Muscle layer of colon (tissue), 2 donors: ENCODE results near the gene CENPX.
A peak's percentile ranks its signal among the peaks of the same experiment; 100 is the strongest.

Source experiments
- H3K27ac ChIP-seq: one replicate; pipeline ENCODE4 v1.7.0; 2013; ENCODE audit warnings: low read depth, mild to moderate bottlenecking, low read length, moderate library complexity
- H3K27me3 ChIP-seq, 2 donors: one replicate each; pipeline ENCODE4 v1.7.0; 2013; ENCODE audit warnings: low read length in 2 of 2, mild to moderate bottlenecking in 2 of 2; ENCODE audit not compliant: insufficient read depth in 2 of 2, control insufficient read depth in 1 of 2
- H3K36me3 ChIP-seq: one replicate; pipeline ENCODE4 v1.7.0; 2013; ENCODE audit warnings: mild to moderate bottlenecking, low read length; ENCODE audit not compliant: insufficient read depth
- H3K4me1 ChIP-seq: one replicate; pipeline ENCODE4 v1.7.0; 2013; ENCODE audit warnings: mild to moderate bottlenecking, low read length; ENCODE audit not compliant: insufficient read depth
- H3K4me3 ChIP-seq, 2 donors: one replicate each; pipeline ENCODE4 v1.7.0; 2013; ENCODE audit warnings: low read length in 2 of 2, low read depth in 1 of 2, mild to moderate bottlenecking in 1 of 2, moderate library complexity in 1 of 2
- H3K9ac ChIP-seq: one replicate; pipeline ENCODE4 v1.7.0; 2013; ENCODE audit warnings: low read length
- H3K9me3 ChIP-seq: one replicate; pipeline ENCODE4 v1.7.0; 2013; ENCODE audit warnings: mild to moderate bottlenecking, low read length
- donor health status: abdominal sarcoma.
- donor health status: Adenocarcinoma of cecum.

The CENPX gene

GRCh38 chr17:82018152-82018988 lies 4.3 kb downstream of the CENPX start:
- peaks cover 15% of the 10 kb centered on the region for H3K4me1 ChIP-seq

GRCh38 chr17:82017612-82018151 lies 5.0 kb downstream of the CENPX start:
- Histone ChIP-seq H3K9ac (no peak overlapping the region), H3K4me1 (peaks cover 20% of the 10 kb centered on the region), H3K9me3 (no peaks in the 10 kb centered on the region), H3K27me3 (no peaks in the 10 kb centered on the region), H3K4me3 (no peak overlapping the region), H3K36me3 (no peaks in the 10 kb centered on the region), H3K27ac (no peak overlapping the region)

More at GRCh38 chr17:82018152-82018988, 4.3 kb downstream of the CENPX start:
- Histone ChIP-seq H3K9ac (no peak overlapping the region), H3K27ac (no peak overlapping the region), H3K4me3 (no peak overlapping the region), H3K27me3 (no peaks in the 10 kb centered on the region), H3K9me3 (no peaks in the 10 kb centered on the region), H3K36me3 (no peaks in the 10 kb centered on the region)

- Histone ChIP-seq H3K36me3 (no peaks in the 10 kb centered on the region), H3K27ac (no peak overlapping the region), H3K9me3 (no peaks in the 10 kb centered on the region), H3K4me3 (no peak overlapping the region), H3K27me3 (no peaks in the 10 kb centered on the region), H3K4me1 (peaks cover 17% of the 10 kb centered on the region), H3K9ac (no peak overlapping the region)
Measured at GRCh38 chr17:82016875-82017459, 5.7 kb downstream of the CENPX start.

GRCh38 chr17:82016061-82016874 lies 6.4 kb downstream of the CENPX start:
- peaks cover 10% of the 10 kb centered on the region for H3K4me1 ChIP-seq
- no peaks in the 10 kb centered on the region for H3K36me3 ChIP-seq

GRCh38 chr17:82015311-82015971 lies 7.2 kb downstream of the CENPX start:
- no peak overlapping the region for H3K9ac ChIP-seq
- peaks cover 6% of the 10 kb centered on the region for H3K4me1 ChIP-seq
- H3K9me3 ChIP-seq, result no peaks in the 10 kb centered on the region
- no peaks in the 10 kb centered on the region for H3K27me3 ChIP-seq
- H3K4me3 ChIP-seq, result no peak overlapping the region
- no peak overlapping the region for H3K27ac ChIP-seq
- no peaks in the 10 kb centered on the region for H3K36me3 ChIP-seq

More at GRCh38 chr17:82016061-82016874, 6.4 kb downstream of the CENPX start:
- no peaks in the 10 kb centered on the region for H3K9me3 ChIP-seq
- no peak overlapping the region for H3K27ac ChIP-seq
- no peaks in the 10 kb centered on the region for H3K27me3 ChIP-seq
- no peak overlapping the region for H3K4me3 ChIP-seq
- H3K9ac ChIP-seq, result no peak overlapping the region

- H3K4me1 ChIP-seq, result peaks cover 6% of the 10 kb centered on the region
- H3K27ac ChIP-seq, result no peak overlapping the region
- H3K9ac ChIP-seq, result no peak overlapping the region
- no peak overlapping the region for H3K4me3 ChIP-seq
- H3K9me3 ChIP-seq, result no peaks in the 10 kb centered on the region
- H3K36me3 ChIP-seq, result no peaks in the 10 kb centered on the region
- no peaks in the 10 kb centered on the region for H3K27me3 ChIP-seq
Measured at GRCh38 chr17:82014971-82015310, 7.7 kb downstream of the CENPX start.

GRCh38 chr17:82014432-82014831 lies 8.2 kb downstream of the CENPX start:
- H3K27me3 ChIP-seq, result no peaks in the 10 kb centered on the region
- H3K9ac ChIP-seq, result no peak overlapping the region
- no peaks in the 10 kb centered on the region for H3K9me3 ChIP-seq
- H3K36me3 ChIP-seq, result no peaks in the 10 kb centered on the region
- no peak overlapping the region for H3K27ac ChIP-seq
- no peak overlapping the region for H3K4me3 ChIP-seq
- peaks cover 6% of the 10 kb centered on the region for H3K4me1 ChIP-seq

GRCh38 chr17:82013772-82014321 lies 8.8 kb downstream of the CENPX start:
- Histone ChIP-seq H3K27ac (peak overlapping the region; percentile 75), H3K9me3 (no peaks in the 10 kb centered on the region), H3K4me3 (no peak overlapping the region), H3K4me1 (peaks cover 6% of the 10 kb centered on the region), H3K36me3 (no peaks in the 10 kb centered on the region), H3K9ac (no peak overlapping the region), H3K27me3 (no peaks in the 10 kb centered on the region)

- Histone ChIP-seq H3K4me1 (peaks cover 6% of the 10 kb centered on the region), H3K9me3 (no peaks in the 10 kb centered on the region), H3K4me3 (no peak overlapping the region), H3K36me3 (no peaks in the 10 kb centered on the region), H3K27me3 (no peaks in the 10 kb centered on the region), H3K9ac (no peak overlapping the region), H3K27ac (peak overlapping the region; percentile 75)
Measured at GRCh38 chr17:82013341-82013740, 9.3 kb downstream of the CENPX start.

- no peaks in the 10 kb centered on the region for H3K9me3 ChIP-seq
- no peak overlapping the region for H3K9ac ChIP-seq
- no peaks in the 10 kb centered on the region for H3K27me3 ChIP-seq
- no peaks in the 10 kb centered on the region for H3K36me3 ChIP-seq
- peak overlapping the region; percentile 16 for H3K27ac ChIP-seq
- H3K4me1 ChIP-seq, result peaks cover 6% of the 10 kb centered on the region
- H3K4me3 ChIP-seq, result no peak overlapping the region
Measured at GRCh38 chr17:82012640-82013295, 9.9 kb downstream of the CENPX start.
